Measurements from ENCODE around the gene SLC22A12. TPM values are rescaled to one million over a fixed set of nuclear protein-coding genes. Genes with fewer than 3 reads are reported as not detected.

The SLC22A12 gene
- total and polyA plus RNA-seq, 2 donors (not counting 3 experiments of a cell fraction or from before 2014, with no cell fraction given) = not detected

DNA sequence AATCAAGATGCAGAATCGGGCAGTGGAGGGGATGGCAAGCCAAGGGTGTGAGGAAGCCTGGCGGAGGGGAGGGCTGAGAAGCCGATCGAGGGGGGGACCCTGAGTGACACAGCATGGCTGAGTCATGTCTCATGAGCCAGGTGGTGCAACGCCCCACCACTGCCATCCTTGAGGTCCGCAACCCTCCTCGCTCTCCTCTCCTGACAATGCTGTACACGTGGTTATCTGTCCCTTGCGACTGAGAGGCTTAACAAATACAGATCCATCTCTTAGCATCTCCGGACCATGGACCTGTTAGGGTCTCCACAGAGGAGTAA lies 14.2 kb downstream of the SLC22A12 start:
- no peak overlapping the region for H3K4me3 ChIP-seq (replicated peaks in 1 of 3; ENCODE audit: insufficient read depth in 1 of 3, low read depth in 1 of 3, low read length in 3 of 3)
- H4K20me1 ChIP-seq (replicated peaks; ENCODE audit: control insufficient read depth, extremely low read depth, insufficient read depth, low read length) = no peaks in the 10 kb centered on the region
- H3K9me3 ChIP-seq (replicated peaks; ENCODE audit: control insufficient read depth, insufficient read depth, low read length) = no peaks in the 10 kb centered on the region
- intact Hi-C loops (cut with micrococcal nuclease) = no loop called here
- H3K36me3 ChIP-seq (ENCODE audit: control insufficient read depth in 2 of 2, extremely low read depth in 1 of 2, insufficient read depth in 2 of 2, low read length in 2 of 2) = no peaks in the 10 kb centered on the region
- no peaks in the 10 kb centered on the region for H3K79me2 ChIP-seq (ENCODE audit: control insufficient read depth, insufficient read depth, low read length)
- FAIRE-seq (no peak), DNase-seq (ENCODE audit: low read depth, low spot score) (no peak)
- H3K27ac ChIP-seq (ENCODE audit: insufficient read depth, low read depth, low read length) = no peak overlapping the region
- CTCF ChIA-PET = no interaction called here
- no peak overlapping the region for H3K9ac ChIP-seq (replicated peaks; ENCODE audit: extremely low read depth, insufficient read depth, low read length)
- POLR2A ChIA-PET = no interaction called here
- peaks cover 8 to 15% of the 10 kb centered on the region in 2 experiments for H3K27me3 ChIP-seq (ENCODE audit: control insufficient read depth in 2 of 2, insufficient read depth in 2 of 2, low read length in 2 of 2)
- no TSS peak for BruUV-seq (replicated peaks)
- dilution Hi-C loops (cut with MboI; ENCODE audit: extremely low pct_ligation_motif_present, low sequenced_read_pairs) = no loop called here
- H2AFZ ChIP-seq (ENCODE audit: low read depth, low read length) = no peak overlapping the region
- no peaks in the 10 kb centered on the region for H3K9me1 ChIP-seq (replicated peaks; ENCODE audit: control insufficient read depth, extremely low read depth, insufficient read depth, low read length)
- TF ChIP-seq, protein P1, sequence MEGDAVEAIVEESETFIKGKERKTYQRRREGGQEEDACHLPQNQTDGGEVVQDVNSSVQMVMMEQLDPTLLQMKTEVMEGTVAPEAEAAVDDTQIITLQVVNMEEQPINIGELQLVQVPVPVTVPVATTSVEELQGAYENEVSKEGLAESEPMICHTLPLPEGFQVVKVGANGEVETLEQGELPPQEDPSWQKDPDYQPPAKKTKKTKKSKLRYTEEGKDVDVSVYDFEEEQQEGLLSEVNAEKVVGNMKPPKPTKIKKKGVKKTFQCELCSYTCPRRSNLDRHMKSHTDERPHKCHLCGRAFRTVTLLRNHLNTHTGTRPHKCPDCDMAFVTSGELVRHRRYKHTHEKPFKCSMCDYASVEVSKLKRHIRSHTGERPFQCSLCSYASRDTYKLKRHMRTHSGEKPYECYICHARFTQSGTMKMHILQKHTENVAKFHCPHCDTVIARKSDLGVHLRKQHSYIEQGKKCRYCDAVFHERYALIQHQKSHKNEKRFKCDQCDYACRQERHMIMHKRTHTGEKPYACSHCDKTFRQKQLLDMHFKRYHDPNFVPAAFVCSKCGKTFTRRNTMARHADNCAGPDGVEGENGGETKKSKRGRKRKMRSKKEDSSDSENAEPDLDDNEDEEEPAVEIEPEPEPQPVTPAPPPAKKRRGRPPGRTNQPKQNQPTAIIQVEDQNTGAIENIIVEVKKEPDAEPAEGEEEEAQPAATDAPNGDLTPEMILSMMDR (IDR thresholded peaks at IDR 0.05; ENCODE audit: extremely low read depth in 1 of 2, insufficient read depth in 1 of 2, low read depth in 1 of 2, low read length in 2 of 2) = no peak
- no peak for TF ChIP-seq GATA2 (IDR thresholded peaks at IDR 0.05; ENCODE audit: insufficient read depth, insufficient read length, low read depth, low read length)
- no peak for TF ChIP-seq POLR2AphosphoS5 (IDR thresholded peaks at IDR 0.05; ENCODE audit: insufficient read depth, low read depth, low read length)
- no peak for TF ChIP-seq FOS (IDR thresholded peaks at IDR 0.05; ENCODE audit: borderline replicate concordance, insufficient read depth, low read length)
- TF ChIP-seq MYC (IDR thresholded peaks at IDR 0.05; ENCODE audit: low read depth, low read length) = no peak
- no peak for TF ChIP-seq POLR2A (IDR thresholded peaks at IDR 0.05; ENCODE audit: low read depth, low read length)
- TF ChIP-seq, protein P2, sequence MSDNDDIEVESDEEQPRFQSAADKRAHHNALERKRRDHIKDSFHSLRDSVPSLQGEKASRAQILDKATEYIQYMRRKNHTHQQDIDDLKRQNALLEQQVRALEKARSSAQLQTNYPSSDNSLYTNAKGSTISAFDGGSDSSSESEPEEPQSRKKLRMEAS (IDR thresholded peaks at IDR 0.05; ENCODE audit: insufficient read depth, insufficient read length) = no peak
- no peak for TF ChIP-seq JUN (IDR thresholded peaks at IDR 0.05; ENCODE audit: borderline replicate concordance, insufficient read depth, insufficient read length, low read depth)
- no peak overlapping the region for H3K4me2 ChIP-seq (ENCODE audit: insufficient read depth, low read length)
- no peaks in the 10 kb centered on the region for H3K4me1 ChIP-seq (ENCODE audit: control insufficient read depth, extremely low read depth, insufficient read depth, low read length)
